Measurements from ENCODE around the gene ALDH1B1.

Gene ALDH1B1

GRCh38 chr9:38412751-38413150, 20.2 kb downstream of the ALDH1B1 start:
- TF ChIP-seq CTCF (IDR thresholded peaks at IDR 0.05; ENCODE audit: low read depth, low read length, missing control alignments): no peak
- no peak overlapping the region for H3K4me3 ChIP-seq (ENCODE audit: low read depth, low read length)
- in situ Hi-C loops (cut with HindIII; ENCODE audit: low sequenced_read_pairs): no loop called here
- DNase-seq (ENCODE audit: low read depth): no peak

DNA sequence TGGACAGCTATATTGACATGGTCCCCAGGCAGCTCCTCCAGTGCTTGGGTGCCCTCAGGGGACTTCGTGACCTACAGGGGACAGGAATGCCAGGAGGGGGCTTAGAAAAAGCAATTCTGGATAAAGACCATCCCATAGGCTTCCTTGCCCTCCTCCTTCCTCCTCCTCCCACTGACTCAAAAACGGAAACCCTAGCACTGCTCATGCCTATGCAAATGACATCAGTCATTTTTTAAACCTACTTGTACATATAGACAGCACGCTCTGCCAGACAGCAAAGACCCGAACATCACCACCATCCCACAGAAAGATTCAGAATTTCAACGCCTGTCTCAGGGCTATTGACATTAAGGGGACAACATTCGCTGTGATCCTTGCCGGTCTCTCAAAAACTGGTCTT, 20.8 kb downstream of the ALDH1B1 start:
- DNase-seq (ENCODE audit: low read depth): no peak
- no peak for TF ChIP-seq CTCF (IDR thresholded peaks at IDR 0.05; ENCODE audit: low read depth, low read length, missing control alignments)
- in situ Hi-C loops (cut with HindIII; ENCODE audit: low sequenced_read_pairs): no loop called here
- no peak overlapping the region for H3K4me3 ChIP-seq (ENCODE audit: low read depth, low read length)

DNA sequence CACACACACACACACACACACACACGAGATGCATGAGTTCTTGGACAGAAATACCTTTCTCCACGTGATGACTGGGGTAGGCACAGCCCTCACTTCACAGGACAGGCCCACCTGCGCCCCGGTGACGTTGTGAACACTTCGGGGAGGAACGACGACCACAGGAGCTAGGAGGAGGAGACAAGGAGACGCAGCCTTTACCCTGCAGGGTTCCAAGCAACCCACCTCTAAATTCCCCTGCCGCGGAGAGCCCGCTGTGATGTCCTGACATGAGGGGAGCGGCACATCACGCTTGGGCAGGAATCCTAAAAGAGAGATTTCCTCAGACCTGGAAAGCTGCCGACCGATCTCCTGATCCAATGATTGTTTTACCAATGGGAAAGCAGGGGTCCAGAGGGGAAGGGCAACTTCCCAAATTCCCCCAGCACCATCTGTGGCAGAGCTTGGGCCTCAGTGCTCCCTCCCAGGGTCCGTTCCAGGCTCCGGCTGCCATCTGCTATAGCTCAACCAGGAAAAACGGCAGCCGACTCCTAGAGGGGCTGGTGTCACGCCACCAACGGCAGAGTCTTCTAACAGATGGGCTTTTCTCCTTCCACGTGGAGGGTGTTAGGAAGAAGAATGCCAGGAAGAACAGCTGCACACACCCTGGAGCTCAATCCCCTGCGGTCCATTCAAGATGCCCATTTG, 21.7 kb downstream of the ALDH1B1 start:
- H3K4me3 ChIP-seq (ENCODE audit: low read depth, low read length): no peak overlapping the region
- in situ Hi-C loops (cut with HindIII; ENCODE audit: low sequenced_read_pairs): no loop called here
- TF ChIP-seq CTCF (IDR thresholded peaks at IDR 0.05; ENCODE audit: low read depth, low read length, missing control alignments): no peak
- DNase-seq (ENCODE audit: low read depth): no peak

GRCh38 chr9:38415856-38416255, 23.4 kb downstream of the ALDH1B1 start:
- DNase-seq (ENCODE audit: low read depth): no peak
- no peak overlapping the region for H3K4me3 ChIP-seq (ENCODE audit: low read depth, low read length)
- in situ Hi-C loops (cut with HindIII; ENCODE audit: low sequenced_read_pairs): no loop called here
- TF ChIP-seq CTCF (IDR thresholded peaks at IDR 0.05; ENCODE audit: low read depth, low read length, missing control alignments): no peak

- in situ Hi-C loops (cut with HindIII; ENCODE audit: low sequenced_read_pairs): no loop called here
- no peak for DNase-seq (ENCODE audit: low read depth)
- no peak overlapping the region for H3K4me3 ChIP-seq (ENCODE audit: low read depth, low read length)
- no peak for TF ChIP-seq CTCF (IDR thresholded peaks at IDR 0.05; ENCODE audit: low read depth, low read length, missing control alignments)
Observed at GRCh38 chr9:38416461-38416860, 24.0 kb downstream of the ALDH1B1 start.

DNA sequence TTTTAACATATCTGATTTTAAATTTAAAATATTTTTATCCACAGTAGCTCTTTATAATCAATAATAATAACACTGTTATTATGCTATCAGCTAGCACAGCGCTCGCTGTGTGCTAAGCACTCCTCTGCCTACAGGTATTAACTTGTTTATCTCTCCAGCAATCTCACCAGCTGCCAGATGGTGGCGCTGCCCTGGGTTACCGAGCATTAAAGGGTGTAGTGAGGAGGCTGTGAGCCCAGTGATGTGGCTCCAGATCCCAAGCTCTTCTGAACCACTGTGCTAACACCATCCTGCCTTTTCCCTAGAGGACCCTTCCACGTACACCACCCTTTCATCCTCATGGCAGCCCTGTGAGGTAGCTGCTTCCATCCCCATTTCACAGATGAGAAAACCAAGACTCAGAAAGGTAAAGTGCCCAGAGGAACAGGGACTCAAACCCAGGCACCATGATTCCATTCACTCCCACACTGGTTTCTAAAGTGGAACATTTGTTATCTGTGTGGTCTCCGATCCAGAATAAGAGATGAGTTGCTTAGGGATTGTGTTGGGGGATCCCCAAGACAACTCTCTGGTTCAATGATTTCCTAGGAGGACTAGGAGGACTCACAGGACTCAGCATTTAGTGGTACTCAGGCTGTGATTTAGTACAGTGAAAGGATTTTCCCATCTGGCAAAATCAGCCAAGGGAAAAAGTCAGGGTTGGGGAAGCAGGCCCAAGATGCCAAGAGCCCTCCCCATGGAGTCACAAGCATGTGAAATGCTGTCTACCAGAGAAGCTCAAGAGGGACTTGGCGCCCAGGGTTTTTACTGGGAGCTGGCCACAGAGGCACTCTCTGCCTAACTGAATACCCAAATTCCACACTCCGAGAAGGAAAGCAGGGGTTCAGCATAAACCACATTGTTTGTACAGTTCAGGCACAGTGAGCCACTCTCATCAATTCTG, 24.8 kb downstream of the ALDH1B1 start:
- DNase-seq (ENCODE audit: low read depth): no peak
- H3K4me3 ChIP-seq (ENCODE audit: low read depth, low read length): no peak overlapping the region
- peak; percentile 51 for TF ChIP-seq CTCF (IDR thresholded peaks at IDR 0.05; ENCODE audit: low read depth, low read length, missing control alignments)
- in situ Hi-C loops (cut with HindIII; ENCODE audit: low sequenced_read_pairs): no loop called here
